ENCODE data around the gene STRBP. TPM values are rescaled to one million over a fixed set of nuclear protein-coding genes. Genes with fewer than 3 reads are reported as not detected.

The STRBP gene
- total RNA-seq, 1 experiment from 2014 or later: 74.0 TPM

DNA sequence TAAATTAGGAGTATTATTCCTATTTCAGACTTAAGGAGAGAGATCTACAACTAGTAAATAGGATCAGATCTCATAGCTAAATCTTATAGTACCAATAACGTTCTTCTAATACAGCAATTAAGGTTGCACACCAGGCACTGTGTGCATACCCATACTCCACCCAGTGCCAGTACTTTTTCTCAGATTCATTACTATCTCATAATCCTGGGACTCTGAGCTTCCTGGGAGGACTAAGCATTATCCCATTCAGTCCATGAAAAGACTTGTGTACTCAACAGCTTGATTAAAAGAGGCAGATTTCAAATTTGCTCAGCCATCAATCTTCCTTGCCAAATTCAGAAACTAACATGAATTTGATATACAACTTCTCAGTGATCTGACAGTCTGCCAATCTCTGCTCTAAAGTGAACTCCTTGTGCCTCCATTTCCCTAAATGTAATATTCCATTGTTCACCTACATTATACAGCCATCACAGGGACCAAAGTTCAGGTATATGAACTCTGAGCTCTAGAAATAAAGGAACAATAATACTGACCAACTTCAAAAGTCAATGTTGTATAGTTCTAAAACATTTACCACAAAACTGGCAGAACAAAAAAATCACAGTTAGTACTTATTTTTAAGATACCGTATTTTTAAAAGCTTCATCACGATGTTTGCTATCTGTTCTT is 7.2 kb downstream of the STRBP start:
- Histone ChIP-seq H2BK120ac (ENCODE audit: low read depth, low read length, poor library complexity, severe bottlenecking) (no peak overlapping the region), H2AFZ (ENCODE audit: low read length) (no peak overlapping the region), H3K23ac (ENCODE audit: insufficient read length, low read depth, low read length) (no peak overlapping the region), H3K27ac (ENCODE audit: insufficient read length, low read depth, low read length) (no peak overlapping the region), H3K23me2 (ENCODE audit: insufficient read length, low read depth, low read length, poor library complexity, severe bottlenecking) (no peaks in the 10 kb centered on the region), H4K91ac (ENCODE audit: insufficient read length, low read depth, low read length) (no peak overlapping the region), H2BK15ac (ENCODE audit: low read depth, low read length) (no peak overlapping the region), H2BK5ac (ENCODE audit: insufficient read length, low read length) (no peak overlapping the region), H4K5ac (ENCODE audit: insufficient read length, low read depth, low read length) (no peak overlapping the region), H3K27me3 (ENCODE audit: insufficient read depth, low read length) (no peaks in the 10 kb centered on the region), H2BK12ac (ENCODE audit: insufficient read length, low read depth, low read length) (no peak overlapping the region), H3K79me2 (ENCODE audit: insufficient read depth, low read length) (peaks cover 24% of the 10 kb centered on the region; the same call in 1 of the 2 replicates), H3K4ac (ENCODE audit: low read depth, low read length) (no peak overlapping the region), H4K8ac (replicated peaks; ENCODE audit: insufficient read length, low read depth, low read length) (no peak overlapping the region), H3K79me1 (ENCODE audit: insufficient read depth, low read depth, low read length, poor library complexity, severe bottlenecking) (peaks cover 3% of the 10 kb centered on the region), H3K9ac (ENCODE audit: extremely low read depth, insufficient read length, low read length) (no peak overlapping the region), H3K14ac (ENCODE audit: insufficient read depth, low read length) (no peak overlapping the region), H3K56ac (ENCODE audit: insufficient read length, low read depth, low read length) (no peak overlapping the region), H3K9me3 (ENCODE audit: control insufficient read depth, low read depth, low read length) (no peaks in the 10 kb centered on the region), H2AK5ac (ENCODE audit: insufficient read length, low read length) (no peak overlapping the region), H3K4me1 (ENCODE audit: insufficient read depth, low read length) (peaks cover 4% of the 10 kb centered on the region; the same call in 1 of the 2 replicates), H3K18ac (ENCODE audit: insufficient read length, low read depth, low read length) (no peak overlapping the region), H3T11ph (ENCODE audit: low read length) (no peak overlapping the region), H4K20me1 (ENCODE audit: control insufficient read depth, insufficient read depth, insufficient read length) (no peaks in the 10 kb centered on the region), H3K4me2 (ENCODE audit: insufficient read depth, insufficient read length, low read length) (no peak overlapping the region), H2BK20ac (ENCODE audit: low read depth, low read length, poor library complexity, severe bottlenecking) (no peak overlapping the region)
- peaks cover 31 to 34% of the 10 kb centered on the region in 2 experiments for H3K4me1 Mint-ChIP-seq
- no CpG with 5 or more reads among the region's 3 CpGs for WGBS (ENCODE audit: extremely low coverage, insufficient read length, low lambda C conversion rate)
- DNase-seq: no peak
- no peaks in the 10 kb centered on the region for H3K27me3 Mint-ChIP-seq (ENCODE audit: low read depth)
- TF ChIP-seq, protein P1, sequence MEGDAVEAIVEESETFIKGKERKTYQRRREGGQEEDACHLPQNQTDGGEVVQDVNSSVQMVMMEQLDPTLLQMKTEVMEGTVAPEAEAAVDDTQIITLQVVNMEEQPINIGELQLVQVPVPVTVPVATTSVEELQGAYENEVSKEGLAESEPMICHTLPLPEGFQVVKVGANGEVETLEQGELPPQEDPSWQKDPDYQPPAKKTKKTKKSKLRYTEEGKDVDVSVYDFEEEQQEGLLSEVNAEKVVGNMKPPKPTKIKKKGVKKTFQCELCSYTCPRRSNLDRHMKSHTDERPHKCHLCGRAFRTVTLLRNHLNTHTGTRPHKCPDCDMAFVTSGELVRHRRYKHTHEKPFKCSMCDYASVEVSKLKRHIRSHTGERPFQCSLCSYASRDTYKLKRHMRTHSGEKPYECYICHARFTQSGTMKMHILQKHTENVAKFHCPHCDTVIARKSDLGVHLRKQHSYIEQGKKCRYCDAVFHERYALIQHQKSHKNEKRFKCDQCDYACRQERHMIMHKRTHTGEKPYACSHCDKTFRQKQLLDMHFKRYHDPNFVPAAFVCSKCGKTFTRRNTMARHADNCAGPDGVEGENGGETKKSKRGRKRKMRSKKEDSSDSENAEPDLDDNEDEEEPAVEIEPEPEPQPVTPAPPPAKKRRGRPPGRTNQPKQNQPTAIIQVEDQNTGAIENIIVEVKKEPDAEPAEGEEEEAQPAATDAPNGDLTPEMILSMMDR (conservative IDR thresholded peaks at IDR 0.05): no peak
- no peak overlapping the region for H3K4me3 Mint-ChIP-seq
- H3K27ac Mint-ChIP-seq: no peak overlapping the region
- H3K9me3 Mint-ChIP-seq: no peaks in the 10 kb centered on the region
- H3K36me3 Mint-ChIP-seq (ENCODE audit: insufficient read depth in 1 of 3, low read depth in 3 of 3): peaks cover 0 to 7% (median 1%) of the 10 kb centered on the region in 3 experiments; a peak in 4 of 7 replicates
